HG03064 (cell line): ENCODE results near the gene CACNA1E.
A peak's percentile ranks its signal among the peaks of the same experiment; 100 is the strongest.

Experiments used
- ATAC-seq: cut with Tn5 transposase; IDR thresholded peaks from one replicate; pipeline ENCODE4 v1.9.1; 2021; ENCODE audit warnings: low read depth; ENCODE audit not compliant: unreplicated experiment

The CACNA1E gene

GRCh38 chr1:181482521-181483284 is 614 bp upstream of the CACNA1E start:
- ATAC-seq: peak; percentile 45

GRCh38 chr1:181484821-181485220 is 1.5 kb downstream of the CACNA1E start:
- no peak for ATAC-seq

- ATAC-seq: no peak
Observed at GRCh38 chr1:181485287-181486097, 2.2 kb downstream of the CACNA1E start.

- no peak for ATAC-seq
Observed at GRCh38 chr1:181486098-181486420, 2.7 kb downstream of the CACNA1E start.

- no peak for ATAC-seq
Observed at GRCh38 chr1:181488866-181489265, 5.5 kb downstream of the CACNA1E start.

GRCh38 chr1:181490276-181490675 is 7.0 kb downstream of the CACNA1E start:
- no peak for ATAC-seq

GRCh38 chr1:181490740-181491712 is 7.7 kb downstream of the CACNA1E start:
- ATAC-seq: no peak

GRCh38 chr1:181493166-181493565 is 9.8 kb downstream of the CACNA1E start:
- no peak for ATAC-seq

GRCh38 chr1:181493885-181494284 is 10.6 kb downstream of the CACNA1E start:
- ATAC-seq: no peak

GRCh38 chr1:181496759-181497158 is 13.4 kb downstream of the CACNA1E start:
- no peak for ATAC-seq

GRCh38 chr1:181497870-181498269 is 14.6 kb downstream of the CACNA1E start:
- no peak for ATAC-seq

GRCh38 chr1:181499825-181500224 is 16.5 kb downstream of the CACNA1E start:
- no peak for ATAC-seq

- ATAC-seq: no peak
Observed at GRCh38 chr1:181500636-181501035, 17.3 kb downstream of the CACNA1E start.

- no peak for ATAC-seq
Observed at GRCh38 chr1:181501612-181502011, 18.3 kb downstream of the CACNA1E start.

- ATAC-seq: no peak
Observed at GRCh38 chr1:181503171-181503810, 20.0 kb downstream of the CACNA1E start.

- peak; percentile 50 for ATAC-seq
Observed at GRCh38 chr1:181504399-181504842, 21.1 kb downstream of the CACNA1E start.

GRCh38 chr1:181506563-181507353 is 23.4 kb downstream of the CACNA1E start:
- no peak for ATAC-seq

GRCh38 chr1:181508486-181509165 is 25.3 kb downstream of the CACNA1E start:
- no peak for ATAC-seq

GRCh38 chr1:181513786-181514297 is 30.5 kb downstream of the CACNA1E start:
- ATAC-seq: no peak
